ENCODE results near the gene NFATC3. TPM values are rescaled to one million over a fixed set of nuclear protein-coding genes. Genes with fewer than 3 reads are reported as not detected.
"Not testable (repeated sequence)": the region's sequence is repeated elsewhere in the genome, so short reads cannot be mapped to it uniquely, and the experiment has no call there.

NFATC3 gene
- polyA plus RNA-seq, 3 donors = 14.3 to 21.8 (median 15.8) TPM

GRCh38 chr16:68117884-68118283 lies 32.7 kb downstream of the NFATC3 start:
- 71% methylated on average over 3 of the region's 3 CpGs for WGBS (ENCODE audit: insufficient coverage)
- peaks cover 100% of the 10 kb centered on the region for H4K20me1 ChIP-seq (ENCODE audit: insufficient read depth, low read length)
- TF ChIP-seq, protein P1, sequence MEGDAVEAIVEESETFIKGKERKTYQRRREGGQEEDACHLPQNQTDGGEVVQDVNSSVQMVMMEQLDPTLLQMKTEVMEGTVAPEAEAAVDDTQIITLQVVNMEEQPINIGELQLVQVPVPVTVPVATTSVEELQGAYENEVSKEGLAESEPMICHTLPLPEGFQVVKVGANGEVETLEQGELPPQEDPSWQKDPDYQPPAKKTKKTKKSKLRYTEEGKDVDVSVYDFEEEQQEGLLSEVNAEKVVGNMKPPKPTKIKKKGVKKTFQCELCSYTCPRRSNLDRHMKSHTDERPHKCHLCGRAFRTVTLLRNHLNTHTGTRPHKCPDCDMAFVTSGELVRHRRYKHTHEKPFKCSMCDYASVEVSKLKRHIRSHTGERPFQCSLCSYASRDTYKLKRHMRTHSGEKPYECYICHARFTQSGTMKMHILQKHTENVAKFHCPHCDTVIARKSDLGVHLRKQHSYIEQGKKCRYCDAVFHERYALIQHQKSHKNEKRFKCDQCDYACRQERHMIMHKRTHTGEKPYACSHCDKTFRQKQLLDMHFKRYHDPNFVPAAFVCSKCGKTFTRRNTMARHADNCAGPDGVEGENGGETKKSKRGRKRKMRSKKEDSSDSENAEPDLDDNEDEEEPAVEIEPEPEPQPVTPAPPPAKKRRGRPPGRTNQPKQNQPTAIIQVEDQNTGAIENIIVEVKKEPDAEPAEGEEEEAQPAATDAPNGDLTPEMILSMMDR (IDR thresholded peaks at IDR 0.05) = no peak
- H3K4me2 ChIP-seq (replicated peaks; ENCODE audit: extremely low read depth, low read length, poor library complexity, severe bottlenecking) = no peak overlapping the region
- peak overlapping the region in 3 of 7 donors; percentile 5 to 52 (median 21) for H3K27ac Mint-ChIP-seq
- peaks cover 8 to 11% of the 10 kb centered on the region in 2 donors for H3K36me3 ChIP-seq (replicated peaks in 1 of 2; ENCODE audit: control insufficient read depth in 1 of 2, insufficient read depth in 2 of 2, low read length in 2 of 2)
- DNase-seq = no peak
- H3K27me3 ChIP-seq (ENCODE audit: control insufficient read depth in 2 of 2, insufficient read depth in 2 of 2, low read length in 2 of 2) = no peaks in the 10 kb centered on the region
- no peaks in the 10 kb centered on the region for H3K9me3 Mint-ChIP-seq
- peaks cover 10% of the 10 kb centered on the region in 2 donors for H3K36me3 Mint-ChIP-seq
- peaks cover 13 to 17% of the 10 kb centered on the region in 2 donors for H3K4me1 ChIP-seq (ENCODE audit: control insufficient read depth in 1 of 2, insufficient read depth in 2 of 2, low read length in 2 of 2)
- H2AFZ ChIP-seq (ENCODE audit: insufficient read depth, low read depth, low read length, poor library complexity, severe bottlenecking) = no peak overlapping the region
- intact Hi-C loops (cut with micrococcal nuclease) = no loop called here
- no peak overlapping the region for H3K9ac ChIP-seq (ENCODE audit: insufficient read depth, low read length, poor library complexity, severe bottlenecking)
- peaks cover 38% of the 10 kb centered on the region for H3K4me1 Mint-ChIP-seq
- no peak overlapping the region for H3K27ac ChIP-seq (ENCODE audit: low read depth in 1 of 2, low read length in 2 of 2)
- no peak overlapping the region for H3K4me3 Mint-ChIP-seq
- no peaks in the 10 kb centered on the region for H3K27me3 Mint-ChIP-seq (ENCODE audit: low read depth in 3 of 3)
- H3K4me3 ChIP-seq (replicated peaks in 1 of 3; ENCODE audit: low read depth in 2 of 3, low read length in 3 of 3) = no peak overlapping the region
- H3K9me3 ChIP-seq (replicated peaks in 1 of 2; ENCODE audit: control insufficient read depth in 1 of 2, insufficient read depth in 1 of 2, low read length in 2 of 2) = no peaks in the 10 kb centered on the region
- H3K79me2 ChIP-seq (ENCODE audit: insufficient read depth, low read length) = peaks cover 100% of the 10 kb centered on the region

GRCh38 chr16:68118954-68119353 lies 33.8 kb downstream of the NFATC3 start:
- H3K4me3 Mint-ChIP-seq; H3K4me2 ChIP-seq (replicated peaks; ENCODE audit: extremely low read depth, low read length, poor library complexity, severe bottlenecking); H3K9me3 ChIP-seq (replicated peaks in 1 of 2; ENCODE audit: control insufficient read depth in 1 of 2, insufficient read depth in 1 of 2, low read length in 2 of 2); H3K4me1 ChIP-seq (ENCODE audit: control insufficient read depth in 1 of 2, insufficient read depth in 2 of 2, low read length in 2 of 2); H3K4me3 ChIP-seq (replicated peaks in 1 of 3; ENCODE audit: low read depth in 2 of 3, low read length in 3 of 3); DNase-seq; H3K27me3 Mint-ChIP-seq (ENCODE audit: low read depth in 3 of 3); H2AFZ ChIP-seq (ENCODE audit: insufficient read depth, low read depth, low read length, poor library complexity, severe bottlenecking); H3K9me3 Mint-ChIP-seq; H3K27me3 ChIP-seq (ENCODE audit: control insufficient read depth in 2 of 2, insufficient read depth in 2 of 2, low read length in 2 of 2); intact Hi-C loops (cut with micrococcal nuclease); H3K9ac ChIP-seq (ENCODE audit: insufficient read depth, low read length, poor library complexity, severe bottlenecking): not testable (repeated sequence)
- Histone ChIP-seq H4K20me1 (ENCODE audit: insufficient read depth, low read length) (peaks cover 99% of the 10 kb centered on the region), H3K36me3 (replicated peaks in 1 of 2; ENCODE audit: control insufficient read depth in 1 of 2, insufficient read depth in 2 of 2, low read length in 2 of 2) (peaks cover 10 to 12% of the 10 kb centered on the region in 2 donors), H3K79me2 (ENCODE audit: insufficient read depth, low read length) (peaks cover 99% of the 10 kb centered on the region), H3K27ac (ENCODE audit: low read depth in 1 of 2, low read length in 2 of 2) (peak overlapping the region in 1 of 2 donors; percentile 24)
- Mint-ChIP-seq H3K27ac (peak overlapping the region in 3 of 7 donors; percentile 37 to 40 (median 37)), H3K36me3 (peaks cover 10 to 12% of the 10 kb centered on the region in 2 donors), H3K4me1 (peaks cover 30% of the 10 kb centered on the region)
- 100% methylated on average over 3 of the region's 13 CpGs for WGBS (ENCODE audit: insufficient coverage)

DNA sequence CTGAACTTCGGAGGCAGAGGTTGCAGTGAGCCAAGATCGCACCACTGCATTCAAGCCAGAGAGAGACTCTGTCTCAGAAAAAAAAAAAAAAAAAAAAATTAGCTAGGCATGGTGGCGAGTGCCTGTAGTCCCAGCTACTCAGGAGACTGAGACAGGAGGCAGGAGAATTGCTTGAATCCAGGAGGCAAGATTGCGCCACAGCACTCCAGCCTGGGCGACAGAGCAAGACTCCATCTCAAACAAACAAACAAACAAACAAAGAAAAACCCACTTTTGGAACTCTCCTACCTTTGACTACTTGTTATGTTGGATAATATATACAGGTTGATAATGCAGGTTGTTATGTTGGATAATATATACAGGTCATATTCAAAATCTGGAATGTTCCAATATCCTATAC lies 35.3 kb downstream of the NFATC3 start:
- H3K4me2 ChIP-seq (replicated peaks; ENCODE audit: extremely low read depth, low read length, poor library complexity, severe bottlenecking) = not testable (repeated sequence)
- peaks cover 94% of the 10 kb centered on the region for H4K20me1 ChIP-seq (ENCODE audit: insufficient read depth, low read length)

More for the DNA sequence above, 35.3 kb downstream of the NFATC3 start:
- H3K9me3 ChIP-seq (replicated peaks in 1 of 2; ENCODE audit: control insufficient read depth in 1 of 2, insufficient read depth in 1 of 2, low read length in 2 of 2); H3K9me3 Mint-ChIP-seq; H3K4me3 Mint-ChIP-seq; DNase-seq; H3K27me3 Mint-ChIP-seq (ENCODE audit: low read depth in 3 of 3); H3K27ac ChIP-seq (ENCODE audit: low read depth in 1 of 2, low read length in 2 of 2); H2AFZ ChIP-seq (ENCODE audit: insufficient read depth, low read depth, low read length, poor library complexity, severe bottlenecking); H3K4me1 ChIP-seq (ENCODE audit: control insufficient read depth in 1 of 2, insufficient read depth in 2 of 2, low read length in 2 of 2); intact Hi-C loops (cut with micrococcal nuclease); H3K9ac ChIP-seq (ENCODE audit: insufficient read depth, low read length, poor library complexity, severe bottlenecking); H3K4me3 ChIP-seq (replicated peaks in 1 of 3; ENCODE audit: low read depth in 2 of 3, low read length in 3 of 3); H3K27me3 ChIP-seq (ENCODE audit: control insufficient read depth in 2 of 2, insufficient read depth in 2 of 2, low read length in 2 of 2): not testable (repeated sequence)
- Mint-ChIP-seq H3K36me3 (peaks cover 12% of the 10 kb centered on the region in 2 donors), H3K4me1 (peaks cover 19% of the 10 kb centered on the region), H3K27ac (peak overlapping the region in 2 of 7 donors; percentile 37 to 48)
- Histone ChIP-seq H3K36me3 (replicated peaks in 1 of 2; ENCODE audit: control insufficient read depth in 1 of 2, insufficient read depth in 2 of 2, low read length in 2 of 2) (peaks cover 10 to 12% of the 10 kb centered on the region in 2 donors), H3K79me2 (ENCODE audit: insufficient read depth, low read length) (peaks cover 99% of the 10 kb centered on the region)
- 100% methylated on average over 2 of the region's 5 CpGs for WGBS (ENCODE audit: insufficient coverage)

Measured in CD14-positive monocyte (primary cell).